NOMO-1 (cell line): Measurements from ENCODE around the gene NOXA1.
"Not testable (repeated sequence)": the region's sequence is repeated elsewhere in the genome, so short reads cannot be mapped to it uniquely, and the experiment has no call there.

Source experiments
- DNase-seq, 2 experiments: peaks; one replicate each; lab custom pipeline; 2025; ENCODE audit not compliant: unreplicated experiment in 2 of 2; lab: John Stamatoyannopoulos, UW

Gene NOXA1

DNA sequence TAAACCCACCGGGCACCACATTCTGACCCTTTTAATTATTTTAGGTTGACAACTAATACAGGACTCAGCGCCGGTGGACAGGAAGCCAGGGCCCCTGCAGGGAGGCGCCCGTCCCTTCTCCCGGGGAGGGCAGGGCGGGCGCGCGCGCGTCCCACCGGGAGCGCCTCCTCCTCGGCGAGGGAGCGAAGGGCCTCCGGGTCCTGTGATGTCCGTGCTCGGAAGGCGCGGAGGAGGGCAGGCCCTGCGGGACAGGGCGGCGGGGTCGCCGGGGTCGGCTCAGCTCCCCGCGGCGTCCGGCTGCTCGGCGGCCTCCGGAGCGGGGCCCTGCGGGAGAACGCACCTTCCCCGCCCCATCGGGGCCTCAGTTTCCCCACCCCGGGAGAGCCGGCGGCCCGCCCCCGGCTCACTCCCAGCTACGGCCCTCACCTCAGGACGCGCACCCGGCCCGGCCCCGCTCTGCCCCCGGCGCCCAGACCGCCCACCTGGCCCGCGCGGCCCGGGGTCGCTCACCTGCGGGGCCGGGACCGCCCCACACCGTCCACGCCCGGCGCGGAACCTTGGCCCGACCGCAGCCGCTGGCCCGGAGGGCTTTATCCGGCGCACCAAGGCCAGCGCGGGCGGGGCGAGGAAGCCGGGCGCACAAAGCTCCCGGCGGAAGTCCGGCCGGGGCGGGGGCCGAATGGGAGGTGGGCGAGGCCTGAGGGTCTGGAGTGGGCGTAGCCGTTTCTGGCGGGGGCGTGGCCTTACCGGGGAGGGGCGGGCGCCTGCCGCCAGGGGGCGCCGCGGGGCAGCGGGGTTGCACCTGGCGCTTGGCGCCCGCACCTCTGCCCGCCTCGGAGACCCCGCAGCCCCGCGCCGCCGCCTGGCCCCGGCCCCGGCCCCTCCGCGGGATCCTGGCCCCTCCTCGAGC, at the start of gene NOXA1, which contains the start of gene EXD3:
Gene NOXA1 (plus strand): TSS at position 790 of the 910 bp plus-strand sequence. CDS start 137 bp downstream, outside the sequence.
Gene EXD3 (minus strand): TSS at position 559 of the 910 bp plus-strand sequence. CDS start 27,805 bp downstream, outside the sequence.
- DNase-seq: peak; percentile 91 to 96

DNA sequence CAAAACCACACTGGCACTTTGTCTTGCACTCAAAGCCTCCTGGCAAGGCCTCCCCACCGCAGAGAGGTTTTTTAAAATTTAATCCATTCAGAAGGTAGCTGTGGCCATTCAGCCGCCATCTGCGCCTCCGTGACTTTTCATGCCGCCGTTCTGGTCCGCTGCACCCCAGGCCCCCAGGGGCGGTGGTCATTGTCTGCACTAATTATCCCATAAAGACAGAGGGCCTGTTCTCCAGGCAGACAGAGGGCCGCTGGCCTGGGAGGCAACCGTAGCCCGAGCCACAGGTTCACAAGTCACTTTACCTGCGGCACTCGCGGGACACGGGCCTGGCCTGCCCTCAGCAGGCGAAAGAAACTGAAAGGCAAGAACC, 49.6 kb upstream of the NOXA1 start:
- DNase-seq: no peak

GRCh38 chr9:137374131-137374845, 48.9 kb upstream of the NOXA1 start:
- DNase-seq: no peak

DNA sequence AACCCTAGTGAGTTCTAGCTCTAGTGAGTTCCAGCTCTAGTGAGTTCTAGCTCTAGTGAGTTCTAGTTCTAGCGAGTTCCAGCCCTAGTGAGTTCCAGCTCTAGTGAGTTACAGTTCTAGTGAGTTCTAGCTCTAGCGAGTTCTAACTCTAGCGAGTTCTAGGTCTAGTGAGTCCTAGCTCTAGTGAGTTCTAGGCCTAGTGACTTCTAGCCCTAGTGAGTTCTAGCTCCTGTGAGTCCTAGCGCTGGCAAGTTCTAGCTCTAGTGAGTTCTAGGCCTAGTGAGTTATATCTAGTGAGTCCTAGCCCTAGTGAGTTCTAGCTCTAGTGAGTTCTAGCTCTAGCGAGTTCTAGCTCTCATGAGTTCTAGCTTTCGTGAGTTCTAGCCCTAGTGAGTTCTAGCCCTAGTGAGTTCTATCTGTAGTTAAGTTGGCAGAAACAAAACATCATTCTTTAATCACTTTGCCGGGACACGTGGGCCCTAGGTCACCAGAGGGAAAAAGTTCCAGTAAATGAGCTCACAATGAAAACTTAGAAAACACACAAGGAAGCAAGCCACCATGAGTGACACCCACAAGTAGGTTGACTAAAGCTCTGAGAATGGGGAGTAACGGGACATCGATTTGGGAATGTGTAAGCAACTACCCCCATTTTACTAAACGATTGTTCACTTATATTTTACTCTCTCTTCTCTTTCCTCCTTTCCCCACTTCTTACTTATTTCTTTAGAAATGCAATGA, 47.7 kb upstream of the NOXA1 start:
- DNase-seq: no peak

GRCh38 chr9:137376386-137376785, 46.8 kb upstream of the NOXA1 start:
- DNase-seq: no peak

DNA sequence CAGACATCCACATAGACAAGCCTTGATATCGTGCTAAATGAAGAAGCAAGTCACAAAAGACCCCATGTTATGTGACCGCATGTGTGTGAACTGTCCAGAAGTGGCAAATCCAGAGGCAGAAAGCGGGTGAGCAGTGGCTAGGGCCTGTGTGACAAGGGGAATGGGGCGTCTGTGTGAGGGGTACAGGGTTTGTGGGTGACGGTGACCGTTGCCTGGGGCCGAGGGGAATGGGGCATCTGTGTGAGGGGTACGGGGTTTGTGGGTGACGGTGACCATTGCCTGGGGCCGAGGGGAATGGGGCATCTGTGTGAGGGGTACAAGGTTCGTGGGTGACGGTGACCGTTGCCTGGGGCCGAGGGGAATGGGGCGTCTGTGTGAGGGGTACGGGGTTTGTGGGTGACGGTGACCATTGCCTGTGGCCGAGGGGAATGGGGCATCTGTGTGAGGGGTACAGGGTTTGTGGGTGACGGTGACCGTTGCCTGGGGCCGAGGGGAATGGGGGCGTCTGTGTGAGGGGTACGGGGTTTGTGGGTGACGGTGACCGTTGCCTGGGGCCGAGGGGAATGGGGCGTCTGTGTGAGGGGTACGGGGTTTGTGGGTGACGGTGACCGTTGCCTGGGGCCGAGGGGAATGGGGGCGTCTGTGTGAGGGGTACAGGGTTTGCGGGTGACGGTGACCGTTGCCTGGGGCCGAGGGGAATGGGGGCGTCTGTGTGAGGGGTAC, 44.3 kb upstream of the NOXA1 start:
- DNase-seq: not testable (repeated sequence)

- no peak for DNase-seq
Measured at GRCh38 chr9:137379761-137380161, 43.4 kb upstream of the NOXA1 start.

DNA sequence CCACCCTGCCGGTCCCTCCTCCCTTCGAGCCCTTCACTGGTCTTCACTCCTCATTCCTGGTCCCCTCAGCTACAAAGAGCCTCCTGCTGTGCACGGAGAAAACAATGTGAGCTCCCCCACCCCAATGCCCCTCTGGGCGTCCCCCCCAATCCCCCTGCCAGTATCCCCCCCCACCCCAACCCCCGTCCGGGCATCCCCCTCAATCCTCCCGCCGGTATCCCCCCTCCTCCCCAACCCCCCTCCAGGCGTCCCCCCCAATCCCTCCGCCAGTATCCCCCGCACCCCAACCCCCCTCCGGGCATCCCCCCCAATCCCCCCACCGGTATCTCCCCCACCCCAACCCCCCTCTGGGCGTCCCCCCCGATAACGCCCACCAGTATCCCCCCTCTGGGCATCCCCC, 43.0 kb upstream of the NOXA1 start:
- no peak for DNase-seq

GRCh38 chr9:137380606-137381005, 42.6 kb upstream of the NOXA1 start:
- DNase-seq: no peak

GRCh38 chr9:137381501-137382443, 41.4 kb upstream of the NOXA1 start:
- no peak for DNase-seq

DNA sequence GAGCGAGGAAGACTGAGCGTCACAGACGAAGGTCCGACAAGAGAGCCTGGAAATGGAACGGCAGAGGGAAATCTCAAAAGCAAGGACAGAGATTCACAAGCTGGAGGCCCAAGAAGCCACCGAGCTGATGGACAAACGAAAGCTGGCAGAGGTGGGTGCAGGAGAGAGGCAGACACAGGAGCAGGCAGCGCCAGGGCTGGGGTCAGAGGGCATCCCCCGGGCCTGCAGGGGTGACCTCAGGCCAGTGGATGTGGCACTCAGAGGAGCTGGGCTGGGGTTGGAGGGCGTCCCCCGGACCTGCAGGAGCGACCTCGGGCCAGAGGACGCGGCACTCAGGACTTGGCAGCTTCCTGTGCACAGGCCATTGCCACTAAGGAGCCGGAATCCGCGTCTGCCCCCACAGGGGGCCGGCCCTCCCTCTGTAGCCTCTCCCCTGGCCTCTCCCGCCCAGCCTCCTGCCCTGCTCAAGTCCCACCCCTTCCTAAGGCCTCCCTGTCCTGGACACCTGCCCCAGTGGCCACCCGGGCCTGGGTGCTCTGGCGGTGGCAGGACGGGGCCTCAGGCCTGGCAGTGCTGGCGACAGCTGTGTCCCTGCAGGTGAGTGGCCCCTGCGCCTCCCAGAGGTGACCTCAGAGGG, 40.6 kb upstream of the NOXA1 start:
- no peak for DNase-seq

- DNase-seq: no peak
Measured at GRCh38 chr9:137383081-137383783, 40.0 kb upstream of the NOXA1 start.

DNA sequence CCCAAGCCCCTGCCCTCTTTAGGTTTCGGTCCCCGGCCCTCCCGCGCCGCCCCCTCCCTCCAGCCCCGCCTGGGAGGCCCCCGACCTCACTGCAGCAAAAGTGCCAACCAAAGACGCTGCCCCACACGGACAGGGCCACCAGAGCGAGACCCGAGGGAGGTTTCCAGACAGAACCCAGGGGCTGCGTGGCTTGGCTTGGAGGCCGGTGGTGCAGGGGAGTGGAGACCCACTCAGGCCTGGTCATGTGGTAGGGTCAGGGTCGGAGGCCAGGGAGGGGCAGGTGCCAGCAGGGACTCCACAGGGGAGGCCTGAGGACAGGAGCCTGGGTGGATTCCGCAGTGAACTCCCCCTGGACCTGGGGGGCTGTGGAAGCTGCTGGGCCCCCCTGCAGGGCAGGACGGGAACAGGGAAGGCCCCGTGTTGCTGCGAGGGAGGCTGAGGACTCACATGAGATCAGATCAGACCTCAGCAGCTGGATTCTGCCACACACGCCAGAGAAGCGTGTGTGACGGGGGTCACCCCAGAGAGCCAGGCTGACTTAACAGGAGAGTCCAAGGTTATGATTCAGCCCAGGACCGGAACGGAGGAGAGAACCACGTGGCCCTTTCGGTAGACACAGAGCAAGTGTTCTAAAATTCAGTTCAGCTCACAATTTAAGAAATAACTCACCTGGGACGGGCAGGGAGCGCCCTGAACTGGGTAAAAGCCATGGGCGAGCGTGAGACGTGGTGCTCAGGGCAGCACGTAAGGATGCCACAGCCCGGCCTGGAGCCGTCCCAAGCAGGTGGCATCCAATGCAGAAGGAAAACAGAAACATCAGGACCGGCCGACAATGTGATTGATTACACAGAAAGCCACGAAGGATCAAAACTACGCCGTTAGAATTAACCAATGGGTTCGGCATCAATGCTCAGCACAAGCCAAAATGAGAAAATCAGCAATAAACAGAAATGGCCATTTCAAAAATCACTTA, 39.1 kb upstream of the NOXA1 start:
- DNase-seq: no peak

DNA sequence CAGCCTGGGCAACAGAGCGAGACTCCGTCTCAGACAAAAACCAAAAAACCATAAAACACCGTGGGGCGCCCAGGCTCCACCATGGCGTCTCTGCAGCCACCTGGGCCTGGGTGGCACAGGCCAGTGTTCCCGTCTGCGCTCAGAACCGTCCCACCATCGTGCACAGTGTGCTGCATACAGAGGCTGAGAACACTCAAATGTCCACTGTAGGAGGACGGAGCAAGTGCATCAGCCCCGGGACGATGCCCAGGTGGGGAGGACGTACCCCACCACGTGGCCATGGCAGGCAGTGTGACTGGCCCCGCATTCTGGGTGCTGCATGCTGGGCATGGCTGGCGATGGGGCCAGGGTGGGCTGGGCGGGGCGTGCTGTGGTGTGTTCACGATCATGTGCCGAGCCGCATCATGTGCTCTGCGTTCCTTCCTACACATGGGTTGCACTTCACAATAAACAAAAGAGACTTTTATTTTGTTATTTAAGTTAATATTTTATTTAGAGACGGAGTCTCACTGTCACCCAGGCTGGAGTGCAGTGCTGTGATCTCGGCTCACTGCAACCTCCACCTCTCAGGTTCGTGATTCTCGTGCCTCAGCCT, 38.0 kb upstream of the NOXA1 start:
- no peak for DNase-seq

GRCh38 chr9:137386507-137387113, 36.6 kb upstream of the NOXA1 start:
- not testable (repeated sequence) for DNase-seq

DNA sequence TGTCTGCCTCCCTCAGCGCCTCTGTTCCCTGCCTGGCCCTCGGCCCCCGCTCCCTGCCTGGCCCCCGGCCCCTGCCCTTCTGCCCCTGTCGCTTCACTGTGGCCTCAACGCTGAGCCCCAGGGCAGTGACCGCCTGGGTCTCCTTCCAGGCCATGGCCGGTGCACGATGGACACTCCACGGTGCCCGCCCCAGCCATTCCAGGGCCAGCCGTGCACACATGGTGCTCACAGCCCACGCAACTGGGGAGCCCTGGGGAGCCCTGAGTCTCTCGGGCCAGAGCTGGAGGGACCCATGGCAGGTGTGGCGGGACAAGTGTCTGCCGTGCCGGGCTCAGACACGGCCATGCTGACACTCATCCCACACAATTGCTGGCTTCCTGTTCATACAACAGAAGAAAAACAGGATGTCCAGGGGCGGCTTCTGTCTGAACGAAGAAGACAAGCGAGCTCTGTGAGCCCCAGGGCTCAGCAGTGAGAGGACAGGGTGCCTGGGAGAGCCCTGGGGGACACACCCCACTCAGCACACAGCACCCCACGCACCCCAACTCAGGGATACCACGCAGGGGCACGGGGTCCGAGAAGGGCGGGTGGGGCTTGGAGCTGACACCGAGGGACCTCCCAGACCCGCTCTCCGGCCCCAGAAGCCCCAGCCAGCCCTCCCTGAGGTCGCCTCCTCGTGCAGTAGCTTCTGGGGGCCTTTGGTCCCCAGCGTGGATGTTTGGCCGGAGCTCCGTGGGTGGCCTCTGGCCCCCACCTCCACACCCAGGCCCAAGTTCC, 35.9 kb upstream of the NOXA1 start:
- no peak for DNase-seq
